Prostate gland (tissue), 2 donors: Measurements from ENCODE around the gene GLDC.

Source experiments
- POLR2A ChIP-seq: fragments of 450-650 bp; IDR thresholded peaks from one replicate; pipeline ENCODE4 v1.6.1; 2016; ENCODE audit warnings: antibody characterized with exemption, mild to moderate bottlenecking
- TF ChIP-seq, protein P1 (sequence below), 4 experiments: fragments of 200-600 bp in 2 of 4; fragments of 450-650 bp in 2 of 4; sonication (generic) in 2 of 4; IDR thresholded peaks; 1 replicate in 3 of 4; 2 replicates in 1 of 4; pipeline ENCODE4 v1.5.1; 2016 to 2019; ENCODE audit warnings: antibody characterized with exemption in 4 of 4, mild to moderate bottlenecking in 2 of 4, moderate library complexity in 2 of 4

DNA sequence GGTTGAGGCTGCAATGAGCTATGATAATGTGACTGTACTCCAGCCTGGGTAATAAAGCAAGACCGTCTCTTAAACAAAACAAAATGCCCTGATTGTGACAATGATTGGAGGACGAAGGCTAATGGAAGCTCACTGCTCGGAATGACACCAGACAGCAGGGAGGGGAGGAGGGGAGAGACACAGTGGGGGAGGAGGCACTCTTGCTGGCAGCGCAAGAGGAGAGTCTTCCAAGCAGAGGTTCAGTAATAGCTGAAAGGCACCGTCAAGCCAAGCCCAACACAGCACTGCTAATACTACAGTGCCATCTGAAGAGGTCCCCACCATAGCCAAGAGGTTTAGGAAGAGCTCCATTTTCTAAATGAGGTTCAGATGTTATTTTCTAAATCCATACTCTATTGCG lies 102.3 kb downstream of the GLDC start:
- no peak for TF ChIP-seq POLR2A
- TF ChIP-seq, protein P1, sequence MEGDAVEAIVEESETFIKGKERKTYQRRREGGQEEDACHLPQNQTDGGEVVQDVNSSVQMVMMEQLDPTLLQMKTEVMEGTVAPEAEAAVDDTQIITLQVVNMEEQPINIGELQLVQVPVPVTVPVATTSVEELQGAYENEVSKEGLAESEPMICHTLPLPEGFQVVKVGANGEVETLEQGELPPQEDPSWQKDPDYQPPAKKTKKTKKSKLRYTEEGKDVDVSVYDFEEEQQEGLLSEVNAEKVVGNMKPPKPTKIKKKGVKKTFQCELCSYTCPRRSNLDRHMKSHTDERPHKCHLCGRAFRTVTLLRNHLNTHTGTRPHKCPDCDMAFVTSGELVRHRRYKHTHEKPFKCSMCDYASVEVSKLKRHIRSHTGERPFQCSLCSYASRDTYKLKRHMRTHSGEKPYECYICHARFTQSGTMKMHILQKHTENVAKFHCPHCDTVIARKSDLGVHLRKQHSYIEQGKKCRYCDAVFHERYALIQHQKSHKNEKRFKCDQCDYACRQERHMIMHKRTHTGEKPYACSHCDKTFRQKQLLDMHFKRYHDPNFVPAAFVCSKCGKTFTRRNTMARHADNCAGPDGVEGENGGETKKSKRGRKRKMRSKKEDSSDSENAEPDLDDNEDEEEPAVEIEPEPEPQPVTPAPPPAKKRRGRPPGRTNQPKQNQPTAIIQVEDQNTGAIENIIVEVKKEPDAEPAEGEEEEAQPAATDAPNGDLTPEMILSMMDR (IDR thresholded peaks at IDR 0.05) = no peak
